ENCODE data around the gene COQ7.
A peak's percentile ranks its signal among the peaks of the same experiment; 100 is the strongest.

The COQ7 gene

DNA sequence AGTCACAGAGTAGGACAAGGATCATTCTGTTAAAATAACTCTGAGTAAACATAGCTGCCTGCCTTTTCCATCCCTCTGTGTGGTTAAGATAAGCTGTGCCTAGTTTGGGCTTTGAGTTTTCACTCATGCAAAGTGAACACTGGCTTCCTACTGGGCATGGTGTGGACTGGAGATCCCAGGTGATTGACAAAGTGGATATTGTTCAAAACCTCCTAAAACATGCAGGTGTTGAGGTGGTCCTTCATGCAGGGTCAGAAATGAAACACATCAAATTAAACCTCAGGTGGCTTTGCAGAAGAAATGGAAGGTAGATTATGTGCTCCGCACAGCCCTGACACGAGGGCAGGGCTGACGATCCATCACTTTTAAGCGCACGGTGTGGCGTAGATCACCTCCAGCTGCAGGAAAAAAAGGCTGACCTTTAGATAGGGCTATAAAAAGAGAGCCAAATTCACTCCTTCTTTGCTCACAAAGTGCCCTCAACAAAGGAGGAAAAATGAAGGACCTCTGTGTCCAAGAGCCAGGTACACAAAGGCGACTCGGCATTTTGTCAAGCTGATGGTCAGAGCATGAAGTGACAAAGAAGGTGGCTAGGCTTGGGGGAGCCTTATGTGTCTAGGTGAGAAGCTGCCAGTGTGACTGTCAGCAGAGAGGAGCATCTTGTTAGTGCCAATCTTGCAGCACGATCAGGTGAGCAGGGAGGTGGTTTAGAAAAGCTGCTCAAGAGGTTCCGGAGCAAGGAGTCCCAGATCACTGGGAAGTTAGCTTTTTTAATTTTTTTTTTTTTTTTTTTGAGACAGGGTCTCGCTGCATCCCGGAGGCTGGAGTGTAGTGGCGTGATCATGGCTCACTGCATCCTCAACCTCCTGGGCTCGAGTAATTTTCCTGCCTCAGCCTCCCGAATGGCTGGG, 26.5 kb downstream of the COQ7 start:
- TF ChIP-seq, protein P1, sequence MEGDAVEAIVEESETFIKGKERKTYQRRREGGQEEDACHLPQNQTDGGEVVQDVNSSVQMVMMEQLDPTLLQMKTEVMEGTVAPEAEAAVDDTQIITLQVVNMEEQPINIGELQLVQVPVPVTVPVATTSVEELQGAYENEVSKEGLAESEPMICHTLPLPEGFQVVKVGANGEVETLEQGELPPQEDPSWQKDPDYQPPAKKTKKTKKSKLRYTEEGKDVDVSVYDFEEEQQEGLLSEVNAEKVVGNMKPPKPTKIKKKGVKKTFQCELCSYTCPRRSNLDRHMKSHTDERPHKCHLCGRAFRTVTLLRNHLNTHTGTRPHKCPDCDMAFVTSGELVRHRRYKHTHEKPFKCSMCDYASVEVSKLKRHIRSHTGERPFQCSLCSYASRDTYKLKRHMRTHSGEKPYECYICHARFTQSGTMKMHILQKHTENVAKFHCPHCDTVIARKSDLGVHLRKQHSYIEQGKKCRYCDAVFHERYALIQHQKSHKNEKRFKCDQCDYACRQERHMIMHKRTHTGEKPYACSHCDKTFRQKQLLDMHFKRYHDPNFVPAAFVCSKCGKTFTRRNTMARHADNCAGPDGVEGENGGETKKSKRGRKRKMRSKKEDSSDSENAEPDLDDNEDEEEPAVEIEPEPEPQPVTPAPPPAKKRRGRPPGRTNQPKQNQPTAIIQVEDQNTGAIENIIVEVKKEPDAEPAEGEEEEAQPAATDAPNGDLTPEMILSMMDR (IDR thresholded peaks at IDR 0.05; ENCODE audit: poor library complexity, severe bottlenecking): no peak
- Histone ChIP-seq H3K36me3 (ENCODE audit: low read depth) (no peaks in the 10 kb centered on the region), H3K9me3 (ENCODE audit: severe bottlenecking) (no peaks in the 10 kb centered on the region), H3K27me3 (ENCODE audit: insufficient read depth, poor library complexity, severe bottlenecking) (no peaks in the 10 kb centered on the region), H3K27ac (ENCODE audit: poor library complexity, severe bottlenecking) (no peak overlapping the region), H3K4me3 (ENCODE audit: severe bottlenecking) (no peak overlapping the region), H3K4me1 (ENCODE audit: insufficient read depth, poor library complexity, severe bottlenecking) (peaks cover 27% of the 10 kb centered on the region)
- ATAC-seq (ENCODE audit: low read depth) (no peak), DNase-seq (ENCODE audit: low spot score) (peak; percentile 7)

DNA sequence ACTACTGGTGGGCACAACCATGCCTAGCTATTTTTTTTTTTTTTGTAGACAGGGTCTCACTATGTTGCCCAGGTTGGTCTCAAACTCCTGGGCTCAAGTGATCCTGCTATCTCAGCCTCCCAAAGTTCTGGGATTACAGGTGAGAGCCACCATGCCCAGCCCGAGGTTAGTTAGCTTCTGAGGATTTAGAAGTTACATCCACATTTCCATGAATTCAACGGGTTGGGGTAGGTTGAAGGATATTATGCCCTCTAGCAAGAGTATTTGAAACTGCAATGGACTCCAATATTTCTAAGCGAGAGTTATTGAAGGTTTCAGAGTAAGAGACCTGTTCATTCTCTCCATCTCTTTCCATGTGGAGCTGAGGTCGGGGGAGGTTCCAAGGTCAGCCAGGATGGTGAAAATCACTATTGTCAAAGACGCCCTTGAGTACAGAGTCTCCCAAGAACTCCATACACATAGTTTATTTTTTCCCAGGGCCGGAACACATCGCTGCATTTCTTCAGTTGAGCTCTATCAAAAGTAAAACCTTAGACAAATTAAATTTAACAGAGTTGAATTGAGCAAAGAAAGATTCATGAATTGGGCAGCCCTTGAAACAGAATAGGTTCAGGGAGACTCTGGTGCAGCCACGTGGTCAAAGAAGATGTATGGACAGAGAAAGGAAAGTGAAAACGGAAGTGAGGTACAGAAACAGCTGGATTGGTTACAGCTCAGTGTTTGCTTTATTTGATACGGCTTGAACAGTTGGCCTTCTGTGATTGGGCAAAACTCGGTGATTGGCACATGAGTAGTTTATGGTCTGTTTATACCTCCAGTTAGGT, 27.3 kb downstream of the COQ7 start:
- H3K4me1 ChIP-seq (ENCODE audit: insufficient read depth, poor library complexity, severe bottlenecking): peaks cover 27% of the 10 kb centered on the region
- peak overlapping the region; percentile 21 for H3K27ac ChIP-seq (ENCODE audit: poor library complexity, severe bottlenecking)
- no peaks in the 10 kb centered on the region for H3K36me3 ChIP-seq (ENCODE audit: low read depth)
- H3K27me3 ChIP-seq (ENCODE audit: insufficient read depth, poor library complexity, severe bottlenecking): no peaks in the 10 kb centered on the region
- TF ChIP-seq, protein P1 (IDR thresholded peaks at IDR 0.05; ENCODE audit: poor library complexity, severe bottlenecking): no peak
- ATAC-seq (ENCODE audit: low read depth) (peak; percentile 35; the same call in 1 of the 3 replicates), DNase-seq (ENCODE audit: low spot score) (peak; percentile 15)
- no peak overlapping the region for H3K4me3 ChIP-seq (ENCODE audit: severe bottlenecking)
- H3K9me3 ChIP-seq (ENCODE audit: severe bottlenecking): no peaks in the 10 kb centered on the region

DNA sequence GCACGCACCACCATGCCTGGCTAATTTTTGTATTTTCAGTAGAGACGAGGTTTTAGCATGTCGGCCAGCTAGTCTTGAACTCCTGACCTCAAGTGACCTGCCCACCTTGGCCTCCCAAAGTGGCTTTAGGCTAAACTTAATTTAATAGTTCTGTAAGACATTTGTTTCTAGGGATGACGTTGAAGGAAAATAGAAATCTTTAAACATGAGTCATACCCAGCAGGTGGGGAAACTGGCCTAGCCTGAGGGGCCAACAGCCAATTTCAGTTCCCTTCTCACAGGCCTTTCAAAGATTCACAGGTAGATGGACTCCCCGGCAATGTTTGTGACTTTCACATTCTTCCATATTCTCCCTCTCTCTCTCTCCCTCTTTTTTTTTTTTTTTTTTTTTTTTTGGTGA, 28.2 kb downstream of the COQ7 start:
- Histone ChIP-seq H3K27me3 (ENCODE audit: insufficient read depth, poor library complexity, severe bottlenecking) (no peaks in the 10 kb centered on the region), H3K4me3 (ENCODE audit: severe bottlenecking) (no peak overlapping the region), H3K36me3 (ENCODE audit: low read depth) (no peaks in the 10 kb centered on the region), H3K27ac (ENCODE audit: poor library complexity, severe bottlenecking) (peak overlapping the region; percentile 21), H3K9me3 (ENCODE audit: severe bottlenecking) (no peaks in the 10 kb centered on the region), H3K4me1 (ENCODE audit: insufficient read depth, poor library complexity, severe bottlenecking) (peaks cover 27% of the 10 kb centered on the region)
- DNase-seq (ENCODE audit: low spot score): peak; percentile 55
- ATAC-seq (ENCODE audit: low read depth): peak; percentile 65
- TF ChIP-seq, protein P1 (IDR thresholded peaks at IDR 0.05; ENCODE audit: poor library complexity, severe bottlenecking): no peak

DNA sequence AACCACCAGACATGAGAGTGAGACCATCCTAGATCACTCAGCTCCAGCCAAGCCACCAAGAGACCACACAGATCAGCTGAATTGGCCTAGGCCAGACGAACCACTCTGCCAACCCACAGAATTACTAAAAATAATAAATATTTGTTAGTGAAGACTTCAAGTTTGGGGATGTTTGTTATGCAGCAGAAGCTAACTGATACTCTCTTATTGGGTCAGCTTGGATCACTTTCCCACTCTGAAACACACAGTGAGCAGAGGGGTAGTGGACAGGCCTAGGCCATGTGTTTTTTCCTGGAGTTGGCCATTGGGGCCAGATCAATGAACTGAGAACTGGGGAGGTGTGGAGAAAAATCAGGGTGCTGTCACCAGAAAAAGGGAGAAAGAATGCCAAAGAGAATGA, 30.8 kb downstream of the COQ7 start:
- H3K4me3 ChIP-seq (ENCODE audit: severe bottlenecking): no peak overlapping the region
- peak; percentile 1 for DNase-seq (ENCODE audit: low spot score)
- no peaks in the 10 kb centered on the region for H3K36me3 ChIP-seq (ENCODE audit: low read depth)
- ATAC-seq (ENCODE audit: low read depth): no peak
- TF ChIP-seq, protein P1 (IDR thresholded peaks at IDR 0.05; ENCODE audit: poor library complexity, severe bottlenecking): no peak
- no peaks in the 10 kb centered on the region for H3K27me3 ChIP-seq (ENCODE audit: insufficient read depth, poor library complexity, severe bottlenecking)
- no peak overlapping the region for H3K27ac ChIP-seq (ENCODE audit: poor library complexity, severe bottlenecking)
- peaks cover 14% of the 10 kb centered on the region for H3K4me1 ChIP-seq (ENCODE audit: insufficient read depth, poor library complexity, severe bottlenecking)
- no peaks in the 10 kb centered on the region for H3K9me3 ChIP-seq (ENCODE audit: severe bottlenecking)

Data from RWPE2 (cell line).